ENCODE data around the gene CROCC2.

The CROCC2 gene

GRCh38 chr2:240905176-240905781, 857 bp upstream of the CROCC2 start:
- no peak for DNase-seq (ENCODE audit: low read depth, low spot score)

GRCh38 chr2:240906911-240907590, 915 bp downstream of the CROCC2 start:
- DNase-seq (ENCODE audit: low read depth, low spot score): no peak

GRCh38 chr2:240909216-240909974, 3.3 kb downstream of the CROCC2 start:
- no peak for DNase-seq (ENCODE audit: low read depth, low spot score)

- no peak for DNase-seq (ENCODE audit: low read depth, low spot score)
Observed at GRCh38 chr2:240911641-240912265, 5.6 kb downstream of the CROCC2 start.

- no peak for DNase-seq (ENCODE audit: low read depth, low spot score)
Observed at GRCh38 chr2:240912878-240913809, 7.0 kb downstream of the CROCC2 start.

- peak; percentile 43 for DNase-seq (ENCODE audit: low read depth, low spot score)
Observed at GRCh38 chr2:240913810-240914644, 7.9 kb downstream of the CROCC2 start.

- DNase-seq (ENCODE audit: low read depth, low spot score): no peak
Observed at GRCh38 chr2:240914645-240915525, 8.7 kb downstream of the CROCC2 start.

GRCh38 chr2:240915526-240916341, 9.6 kb downstream of the CROCC2 start:
- DNase-seq (ENCODE audit: low read depth, low spot score): no peak

- DNase-seq (ENCODE audit: low read depth, low spot score): no peak
Observed at GRCh38 chr2:240916571-240917008, 10.5 kb downstream of the CROCC2 start.

GRCh38 chr2:240917009-240917683, 11.0 kb downstream of the CROCC2 start:
- no peak for DNase-seq (ENCODE audit: low read depth, low spot score)

- no peak for DNase-seq (ENCODE audit: low read depth, low spot score)
Observed at GRCh38 chr2:240917684-240918257, 11.6 kb downstream of the CROCC2 start.

- no peak for DNase-seq (ENCODE audit: low read depth, low spot score)
Observed at GRCh38 chr2:240918258-240919091, 12.3 kb downstream of the CROCC2 start.

GRCh38 chr2:240919161-240919781, 13.1 kb downstream of the CROCC2 start:
- no peak for DNase-seq (ENCODE audit: low read depth, low spot score)

GRCh38 chr2:240919786-240920782, 13.9 kb downstream of the CROCC2 start:
- no peak for DNase-seq (ENCODE audit: low read depth, low spot score)

GRCh38 chr2:240920783-240921231, 14.7 kb downstream of the CROCC2 start:
- no peak for DNase-seq (ENCODE audit: low read depth, low spot score)

All from activated naive CD8-positive, alpha-beta T cell treated with anti-CD3 and anti-CD28 coated beads, Interleukin-2, amount 50 U/mL, for 16 hours (primary cell).